ENCODE data around the gene CEACAM18.

CEACAM18 gene

DNA sequence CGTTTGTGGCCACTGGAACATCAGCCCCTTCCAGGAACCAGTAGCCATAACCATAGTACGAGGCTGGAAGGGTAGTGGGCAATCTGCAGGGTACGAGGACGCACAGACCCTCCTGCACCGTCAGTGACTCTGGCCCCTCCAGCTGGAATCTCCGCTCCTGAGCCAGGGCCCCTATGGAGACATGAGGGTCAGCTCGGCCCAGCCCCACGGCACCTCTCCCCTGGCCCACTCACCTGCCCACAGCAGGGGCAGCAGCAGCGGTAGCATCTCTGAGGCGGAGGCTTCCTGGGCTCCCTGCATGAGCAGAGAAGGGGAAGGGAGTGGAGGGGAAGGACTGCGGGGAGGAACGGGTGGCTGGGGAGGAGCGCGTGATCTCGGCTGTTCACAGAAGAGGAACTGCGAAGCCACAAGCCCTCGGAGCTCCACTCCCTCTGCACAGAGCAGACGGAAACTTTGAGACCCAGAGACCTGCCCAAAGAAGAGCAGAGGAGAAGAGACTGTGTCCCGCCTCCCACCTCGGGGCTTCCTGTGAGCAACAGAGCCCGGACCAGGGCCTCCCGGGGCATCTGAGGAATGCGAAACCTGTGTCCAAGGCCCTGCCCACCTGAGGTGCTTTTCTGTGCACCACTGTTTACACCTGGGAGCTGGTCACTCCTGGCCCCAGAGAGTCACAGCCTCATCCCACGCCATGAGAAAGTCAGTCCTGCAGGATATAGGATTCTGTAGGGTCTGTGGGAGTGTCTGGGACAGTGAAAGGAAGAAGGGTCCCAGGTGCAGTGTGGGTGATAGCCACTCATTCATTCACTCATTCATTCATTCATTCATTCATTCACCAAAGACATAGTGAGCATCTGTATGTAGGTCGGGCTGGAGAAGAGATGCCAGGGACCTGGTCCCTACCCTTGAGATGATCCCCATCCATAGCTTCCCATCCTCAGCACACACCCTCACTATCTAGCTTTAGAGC, 53.3 kb downstream of the CEACAM18 start, which contains the start of gene SIGLEC6:
SIGLEC6 (minus strand) TSS at position 322 of the 967 bp plus-strand sequence; CDS start at position 300, 22 bp downstream.
- DNase-seq (ENCODE audit: low spot score): no peak

DNA sequence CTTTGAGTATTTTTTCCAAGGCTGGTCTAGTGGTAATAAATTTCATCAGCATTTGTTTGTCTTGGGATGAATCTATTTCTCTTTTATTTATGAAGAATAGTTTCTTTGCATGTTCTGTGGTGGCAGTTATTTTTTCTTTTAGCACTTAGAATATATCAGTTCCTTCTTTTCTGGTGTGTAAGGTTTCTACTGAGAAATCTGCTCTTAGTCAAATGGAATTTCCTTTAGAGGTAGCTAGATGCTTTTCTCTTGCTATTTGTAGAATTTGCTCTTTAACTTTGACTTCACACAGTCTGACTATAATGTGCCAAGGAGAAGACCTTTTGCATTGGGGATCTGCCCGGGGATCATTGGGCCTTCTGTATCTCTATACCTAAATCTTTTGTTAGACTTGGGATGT, 57.2 kb downstream of the CEACAM18 start:
- no peak for DNase-seq (ENCODE audit: low spot score)

DNA sequence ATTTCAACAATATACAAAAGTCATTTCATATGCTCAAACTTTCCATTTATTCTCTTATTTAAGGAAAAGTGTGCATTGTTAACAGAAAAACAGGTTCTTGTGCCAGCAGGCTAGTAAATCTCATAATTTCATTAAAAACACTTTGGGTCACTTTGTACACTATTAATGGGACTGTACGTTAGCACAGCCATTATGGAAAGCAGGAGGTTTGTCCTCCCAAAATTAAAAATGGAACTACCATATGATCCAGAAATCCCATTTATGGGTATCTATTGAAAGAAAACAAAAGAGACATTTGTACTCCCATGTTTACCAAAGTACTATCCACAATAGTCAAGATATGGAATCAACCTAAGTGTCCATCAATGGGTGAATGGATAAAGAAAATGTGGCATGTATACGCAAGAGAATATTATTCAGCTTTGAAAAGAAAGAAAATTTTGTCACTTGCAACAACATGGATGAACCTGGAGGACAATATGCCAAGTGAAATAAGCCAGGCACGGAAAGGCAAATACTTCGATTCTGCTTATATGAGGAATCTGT, 61.6 kb downstream of the CEACAM18 start:
- no peak for DNase-seq (ENCODE audit: low spot score)

Measured in AG08396 (cell line).